ENCODE measurements around the gene PDE1A.

Gene PDE1A

GRCh38 chr2:182113334-182113733 is 313.5 kb downstream of the PDE1A start:
- no peak for DNase-seq

GRCh38 chr2:182110347-182110746 is 316.5 kb downstream of the PDE1A start:
- DNase-seq = no peak

- DNase-seq = no peak
These were observed 323.3 kb downstream of the PDE1A start for GRCh38 chr2:182103526-182103925.

- no peak for DNase-seq
These were observed 325.6 kb downstream of the PDE1A start for GRCh38 chr2:182101263-182101662.

GRCh38 chr2:182098648-182099047 is 328.2 kb downstream of the PDE1A start:
- DNase-seq = no peak

- DNase-seq = no peak
These were observed 329.2 kb downstream of the PDE1A start for GRCh38 chr2:182097571-182098164.

- no peak for DNase-seq
These were observed 336.4 kb downstream of the PDE1A start for GRCh38 chr2:182090486-182090885.

Data from NCI-H1092 (cell line).